Mammary epithelial cell (primary cell): ENCODE measurements around the gene SNTG2.

ENCODE experiments used
- CTCF ChIP-seq, 2 donors: IDR thresholded peaks in 1 of 2; conservative IDR thresholded peaks in 1 of 2; 2 replicates each; pipeline ENCODE4 v1.5.1; 2011 to 2012; ENCODE audit warnings: inconsistent platforms in 2 of 2, low read length in 2 of 2, mild to moderate bottlenecking in 2 of 2, control low read depth in 1 of 2, low read depth in 1 of 2; ENCODE audit not compliant: insufficient read depth in 1 of 2; ENCODE audit errors: extremely low read depth in 1 of 2
- EZH2 ChIP-seq: IDR thresholded peaks from 2 replicates; pipeline ENCODE4 v1.6.1; 2012; ENCODE audit warnings: low read length, inconsistent platforms, borderline replicate concordance

DNA sequence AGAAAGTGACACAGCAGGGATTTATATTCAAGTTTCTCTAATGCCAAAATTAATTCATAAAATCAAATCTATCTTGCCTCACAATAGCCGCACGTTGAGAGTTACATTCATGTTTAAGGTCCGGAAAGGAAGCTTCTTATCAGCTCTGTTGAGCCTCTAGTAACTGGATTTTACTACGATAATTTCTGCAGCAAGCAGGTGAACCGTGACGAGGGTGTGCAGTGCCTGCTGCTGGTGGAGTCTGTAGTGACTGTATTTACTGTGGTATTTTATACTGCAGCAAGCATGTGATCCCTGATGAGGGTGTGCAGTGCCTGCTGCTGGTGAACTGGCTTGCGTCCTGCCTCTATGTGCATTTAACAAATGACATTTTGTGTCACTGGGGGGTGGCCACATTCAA lies 120.0 kb downstream of the SNTG2 start:
- TF ChIP-seq CTCF (conservative IDR thresholded peaks at IDR 0.05 in 1 of 2, IDR thresholded peaks at IDR 0.05 in 1 of 2; ENCODE audit: extremely low read depth in 1 of 2, insufficient read depth in 1 of 2, low read depth in 1 of 2, low read length in 2 of 2) (no peak), EZH2 (no peak)
